Activated CD8-positive, alpha-beta T cell treated with anti-CD3 and anti-CD28 coated beads for 36 hours (primary cell): Measurements from ENCODE around the gene TAS2R10. TPM values are rescaled to one million over a fixed set of nuclear protein-coding genes. Genes with fewer than 3 reads are reported as not detected.

Experiments used
- ATAC-seq: fragments of 200-7000 bp; cut with Tn5 transposase; one replicate; pipeline ENCODE4 v1.10.0; 2021; ENCODE audit warnings: mild to moderate bottlenecking, moderate library complexity
- CTCF ChIA-PET: fragments of 350-600 bp; sonication (Branson Sonifier 250); formaldehyde crosslinking; loops from one replicate; lab custom pipeline; 2021; ENCODE audit warnings: antibody characterized with exemption; lab: Charles Lee
- POLR2A ChIA-PET: fragments of 350-600 bp; sonication (Branson Sonifier 250); formaldehyde crosslinking; loops from one replicate; lab custom pipeline; 2021; ENCODE audit warnings: antibody characterized with exemption; lab: Charles Lee
- DNase-seq: peaks from one replicate; pipeline ENCODE4 v3.0.0-alpha.2; 2020
- H3K27ac Mint-ChIP-seq: one replicate; pipeline ENCODE4 v1.8.0; 2021; ENCODE audit warnings: mild to moderate bottlenecking, mixed read lengths
- H3K27me3 Mint-ChIP-seq: one replicate; pipeline ENCODE4 v1.8.0; 2021; ENCODE audit warnings: mixed read lengths
- H3K36me3 Mint-ChIP-seq: one replicate; pipeline ENCODE4 v1.8.0; 2021; ENCODE audit warnings: low read depth, mixed read lengths
- H3K4me1 Mint-ChIP-seq: one replicate; pipeline ENCODE4 v1.8.0; 2021; ENCODE audit warnings: low read depth, mixed read lengths
- H3K4me3 Mint-ChIP-seq: one replicate; pipeline ENCODE4 v1.8.0; 2021; ENCODE audit warnings: mild to moderate bottlenecking, moderate library complexity, mixed read lengths
- H3K9me3 Mint-ChIP-seq: one replicate; pipeline ENCODE4 v1.8.0; 2021; ENCODE audit warnings: mixed read lengths
- intact Hi-C: fragments of 100-400 bp; cut with micrococcal nuclease; formaldehyde crosslinking; loops from one replicate; pipeline ENCODE4 v1.10.0; 2022
- total RNA-seq, 2 experiments: library from RNA; stranded (reverse); gene quantifications; one replicate each; pipeline ENCODE4 v1.2.3, GENCODE V29; 2021
- TF ChIP-seq, protein P1 (sequence below): fragments of 200-600 bp; IDR thresholded peaks from one replicate; pipeline ENCODE4 v1.8.0; 2022; ENCODE audit warnings: antibody characterized with exemption, mild to moderate bottlenecking

The TAS2R10 gene
- total RNA-seq, 2 experiments from 2014 or later: not detected

DNA sequence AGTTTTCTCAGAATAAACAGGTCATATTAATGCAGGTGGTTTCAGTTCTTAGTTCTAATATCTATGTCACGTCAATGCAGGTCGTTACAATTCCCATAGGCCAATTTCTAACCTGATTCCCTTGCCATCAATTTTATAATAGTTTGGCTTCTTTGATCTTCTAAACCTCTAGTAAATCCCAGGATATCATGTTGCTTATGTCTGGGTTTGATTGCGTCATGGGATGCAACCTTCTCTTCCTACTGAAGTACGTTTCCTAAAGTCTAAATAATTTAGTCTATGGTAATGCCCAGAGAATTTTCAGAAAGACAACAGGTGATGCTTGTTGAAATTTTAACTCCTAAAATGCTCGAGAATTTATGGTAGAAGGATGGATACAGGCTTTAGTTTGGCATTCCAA is 42.9 kb downstream of the TAS2R10 start:
- TF ChIP-seq, protein P1, sequence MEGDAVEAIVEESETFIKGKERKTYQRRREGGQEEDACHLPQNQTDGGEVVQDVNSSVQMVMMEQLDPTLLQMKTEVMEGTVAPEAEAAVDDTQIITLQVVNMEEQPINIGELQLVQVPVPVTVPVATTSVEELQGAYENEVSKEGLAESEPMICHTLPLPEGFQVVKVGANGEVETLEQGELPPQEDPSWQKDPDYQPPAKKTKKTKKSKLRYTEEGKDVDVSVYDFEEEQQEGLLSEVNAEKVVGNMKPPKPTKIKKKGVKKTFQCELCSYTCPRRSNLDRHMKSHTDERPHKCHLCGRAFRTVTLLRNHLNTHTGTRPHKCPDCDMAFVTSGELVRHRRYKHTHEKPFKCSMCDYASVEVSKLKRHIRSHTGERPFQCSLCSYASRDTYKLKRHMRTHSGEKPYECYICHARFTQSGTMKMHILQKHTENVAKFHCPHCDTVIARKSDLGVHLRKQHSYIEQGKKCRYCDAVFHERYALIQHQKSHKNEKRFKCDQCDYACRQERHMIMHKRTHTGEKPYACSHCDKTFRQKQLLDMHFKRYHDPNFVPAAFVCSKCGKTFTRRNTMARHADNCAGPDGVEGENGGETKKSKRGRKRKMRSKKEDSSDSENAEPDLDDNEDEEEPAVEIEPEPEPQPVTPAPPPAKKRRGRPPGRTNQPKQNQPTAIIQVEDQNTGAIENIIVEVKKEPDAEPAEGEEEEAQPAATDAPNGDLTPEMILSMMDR: no peak
- Mint-ChIP-seq H3K4me1 (no peaks in the 10 kb centered on the region), H3K36me3 (no peaks in the 10 kb centered on the region), H3K27me3 (peaks cover 12% of the 10 kb centered on the region), H3K27ac (no peak overlapping the region), H3K4me3 (no peak overlapping the region), H3K9me3 (no peaks in the 10 kb centered on the region)
- POLR2A ChIA-PET: no interaction called here
- DNase-seq (no peak), ATAC-seq (no peak)
- intact Hi-C loops: no loop called here
- CTCF ChIA-PET: interaction anchor here (2.6 kb wide), 1 partner anchor 703 kb away, joined by 8 read pairs; no protein-coding TSS in a partner anchor

- CTCF ChIA-PET: interaction anchor here (1.8 to 1.9 kb wide), 2 partner anchors 420 to 709 kb away, joined by 6 to 7 read pairs; no protein-coding TSS in a partner anchor
Measured at GRCh38 chr12:10779103-10779502, 47.1 kb downstream of the TAS2R10 start.

More at GRCh38 chr12:10779103-10779502, 47.1 kb downstream of the TAS2R10 start:
- ATAC-seq: no peak
- H3K27me3 Mint-ChIP-seq: peaks cover 10% of the 10 kb centered on the region
- POLR2A ChIA-PET: no interaction called here
- no peak for DNase-seq
- intact Hi-C loops: no loop called here
- H3K4me3 Mint-ChIP-seq: no peak overlapping the region
- no peak overlapping the region for H3K27ac Mint-ChIP-seq
- TF ChIP-seq, protein P1: no peak
- no peaks in the 10 kb centered on the region for H3K4me1 Mint-ChIP-seq
- H3K9me3 Mint-ChIP-seq: no peaks in the 10 kb centered on the region
- no peaks in the 10 kb centered on the region for H3K36me3 Mint-ChIP-seq

Other genes starting within 250 kb of the TAS2R10 start
- gene MAGOHB, start 212.7 kb downstream of the TAS2R10 start, total RNA-seq: 10 to 100 TPM; 80.4 to 85.6 TPM
- gene STYK1, start 152.3 kb downstream of the TAS2R10 start, total RNA-seq: 1 to 10 TPM in 1 of 2 experiments, under 1 TPM in 1; 0.70 to 1.1 TPM
- gene YBX3, start 103.0 kb downstream of the TAS2R10 start, total RNA-seq: 100 to 1,000 TPM; 258 to 273 TPM
- gene TAS2R7, start 23.7 kb downstream of the TAS2R10 start, total RNA-seq: not detected
- gene TAS2R8, start 19.1 kb downstream of the TAS2R10 start, total RNA-seq: not detected
- not detected for gene TAS2R9, start 16.2 kb downstream of the TAS2R10 start, total RNA-seq
- 1 to 10 TPM in 1 of 2 experiments, under 1 TPM in 1; 0.69 to 3.2 TPM for gene PRR4, start 23.1 kb upstream of the TAS2R10 start, total RNA-seq
- 10 to 100 TPM in 1 of 2 experiments, 1 to 10 TPM in 1; 8.1 to 12.0 TPM for gene PRH1, start 57.9 kb upstream of the TAS2R10 start, total RNA-seq
- under 1 TPM; 0.31 to 0.36 TPM for gene TAS2R13, start 83.2 kb upstream of the TAS2R10 start, total RNA-seq
- gene PRH2, start 102.9 kb upstream of the TAS2R10 start, total RNA-seq: not detected
- gene TAS2R14, start 112.9 kb upstream of the TAS2R10 start, total RNA-seq: 1 to 10 TPM in 1 of 2 experiments, under 1 TPM in 1; 0.97 to 1.0 TPM
- gene TAS2R50, start 160.6 kb upstream of the TAS2R10 start, total RNA-seq: under 1 TPM in 1 of 2 experiments, not detected in 1; 0.63 TPM
- gene TAS2R20, start 171.9 kb upstream of the TAS2R10 start, total RNA-seq: 1 to 10 TPM in 1 of 2 experiments, under 1 TPM in 1; 0.81 to 1.6 TPM
- 1 to 10 TPM; 1.4 to 1.5 TPM for gene TAS2R19, start 196.3 kb upstream of the TAS2R10 start, total RNA-seq
- 1 to 10 TPM; 1.2 to 1.5 TPM for gene TAS2R31, start 205.0 kb upstream of the TAS2R10 start, total RNA-seq
- gene TAS2R46, start 235.9 kb upstream of the TAS2R10 start, total RNA-seq: 1 to 10 TPM in 1 of 2 experiments, under 1 TPM in 1; 0.45 to 1.3 TPM